B cell (primary cell): Measurements from ENCODE around the gene ZNF425. TPM values are rescaled to one million over a fixed set of nuclear protein-coding genes. Genes with fewer than 3 reads are reported as not detected.
A peak's percentile ranks its signal among the peaks of the same experiment; 100 is the strongest.
"Not testable (repeated sequence)": the region's sequence is repeated elsewhere in the genome, so short reads cannot be mapped to it uniquely, and the experiment has no call there.

ENCODE experiments used
- ATAC-seq: fragments of 200-7000 bp; cut with Tn5 transposase; one replicate; pipeline ENCODE4 v1.10.0; 2021; ENCODE audit warnings: low read depth, mild to moderate bottlenecking, moderate number of reproducible peaks, moderate library complexity
- CTCF ChIA-PET: fragments of 350-600 bp; sonication (Branson Sonifier 250); formaldehyde crosslinking; loops from one replicate; lab custom pipeline; 2021; ENCODE audit warnings: antibody characterized with exemption, inconsistent platforms; lab: Charles Lee
- POLR2A ChIA-PET: fragments of 350-600 bp; sonication (Branson Sonifier 250); formaldehyde crosslinking; loops from one replicate; lab custom pipeline; 2021; ENCODE audit warnings: antibody characterized with exemption; lab: Charles Lee
- DNase-seq: peaks from one replicate; pipeline ENCODE4 v3.0.0; 2013
- H2AFZ ChIP-seq: 2 replicates; pipeline ENCODE4 v1.6.1; 2012; ENCODE audit warnings: mild to moderate bottlenecking, low read depth, low read length; ENCODE audit not compliant: insufficient read depth, poor library complexity, severe bottlenecking
- H3K27ac ChIP-seq, 2 donors: 1 replicate in 1 of 2; 2 replicates in 1 of 2; pipeline ENCODE4 v1.5.1; 2012 to 2013; ENCODE audit warnings: low read length in 2 of 2, mild to moderate bottlenecking in 2 of 2, moderate library complexity in 1 of 2
- H3K27me3 ChIP-seq, 4 experiments: fragments of 200-600 bp in 1 of 4; sonication (generic) in 1 of 4; replicated peaks in 1 of 4; 1 replicate in 2 of 4; 2 replicates in 2 of 4; pipeline versions ENCODE4 v1.6.1 to v1.7.0; 2013 to 2016; ENCODE audit warnings: low read length in 3 of 4, mild to moderate bottlenecking in 2 of 4, mixed read lengths in 1 of 4, moderate library complexity in 1 of 4; ENCODE audit not compliant: insufficient read depth in 4 of 4, control insufficient read depth in 3 of 4; ENCODE audit errors: control extremely low read depth in 1 of 4
- H3K36me3 ChIP-seq, 2 experiments: replicated peaks in 1 of 2; 1 replicate in 1 of 2; 2 replicates in 1 of 2; pipeline versions ENCODE4 v1.6.1 to v1.7.1; 2013; ENCODE audit warnings: low read length in 1 of 2; ENCODE audit not compliant: insufficient read depth in 2 of 2, control insufficient read depth in 1 of 2; ENCODE audit errors: control extremely low read depth in 1 of 2, extremely low read depth in 1 of 2
- H3K4me1 ChIP-seq, 2 donors: fragments of 200-600 bp in 1 of 2; sonication (generic) in 1 of 2; 1 replicate in 1 of 2; 2 replicates in 1 of 2; pipeline versions ENCODE4 v1.5.1 to v1.6.1; 2013 to 2017; ENCODE audit warnings: low read length in 2 of 2; ENCODE audit not compliant: control insufficient read depth in 2 of 2, insufficient read depth in 2 of 2
- H3K4me2 ChIP-seq: replicated peaks from 2 replicates; pipeline ENCODE3; 2012; ENCODE audit warnings: mild to moderate bottlenecking, low read depth, low read length; ENCODE audit not compliant: poor library complexity, severe bottlenecking
- H3K4me3 ChIP-seq, 5 experiments: fragments of 200-600 bp in 1 of 5; sonication (generic) in 1 of 5; 1 replicate in 3 of 5; 2 replicates in 2 of 5; pipeline versions ENCODE4 v1.5.1 to v1.7.0; 2011 to 2016; ENCODE audit warnings: low read length in 4 of 5, mild to moderate bottlenecking in 4 of 5, low read depth in 2 of 5, control low read depth in 1 of 5, moderate library complexity in 1 of 5; ENCODE audit not compliant: insufficient read depth in 1 of 5; ENCODE audit errors: control extremely low read depth in 1 of 5, extremely low read depth in 1 of 5
- H3K79me2 ChIP-seq: fragments of 200-600 bp; sonication (generic); one replicate; pipeline ENCODE4 v1.6.0; 2016; ENCODE audit warnings: low read length; ENCODE audit not compliant: control insufficient read depth, insufficient read depth
- H3K9ac ChIP-seq: fragments of 200-600 bp; sonication (generic); 2 replicates; pipeline ENCODE4 v1.6.1; 2017; ENCODE audit warnings: mild to moderate bottlenecking, low read length, moderate library complexity
- H3K9me3 ChIP-seq, 3 donors: one replicate each; pipeline versions ENCODE4 v1.6.1 to v1.7.1; 2013; ENCODE audit warnings: low read length in 2 of 3; ENCODE audit not compliant: control insufficient read depth in 2 of 3, insufficient read depth in 1 of 3; ENCODE audit errors: control extremely low read depth in 1 of 3
- H4K20me1 ChIP-seq: 2 replicates; pipeline ENCODE4 v1.6.0; 2012; ENCODE audit warnings: mild to moderate bottlenecking, low read length; ENCODE audit not compliant: insufficient read depth, control insufficient read depth, poor library complexity, severe bottlenecking
- H3K27ac Mint-ChIP-seq: one replicate; pipeline ENCODE4 v1.8.0; 2021; ENCODE audit warnings: mixed read lengths
- H3K27me3 Mint-ChIP-seq: one replicate; pipeline ENCODE4 v1.8.0; 2021; ENCODE audit warnings: mixed read lengths
- H3K4me1 Mint-ChIP-seq: one replicate; pipeline ENCODE4 v1.8.0; 2021; ENCODE audit warnings: mixed read lengths
- H3K4me3 Mint-ChIP-seq: one replicate; pipeline ENCODE4 v1.8.0; 2021; ENCODE audit warnings: mixed read lengths
- H3K9me3 Mint-ChIP-seq: one replicate; pipeline ENCODE4 v1.8.0; 2022; ENCODE audit warnings: mixed read lengths; ENCODE audit not compliant: insufficient read depth
- CTCF ChIP-seq: fragments of 200-600 bp; IDR thresholded peaks from one replicate; pipeline ENCODE4 v1.8.0; 2022; ENCODE audit warnings: antibody characterized with exemption, mild to moderate bottlenecking
- EZH2 ChIP-seq: IDR thresholded peaks from 2 replicates; pipeline ENCODE4 v1.6.1; 2012; ENCODE audit warnings: borderline replicate concordance, low read depth, mild to moderate bottlenecking, moderate library complexity, low read length; ENCODE audit not compliant: insufficient read depth, poor library complexity, severe bottlenecking
- WGBS: methylation state at CpG from one replicate; pipeline ENCODE4 v1.1.5; 2013; ENCODE audit warnings: missing lambda C conversion rate; ENCODE audit not compliant: insufficient coverage; 5-methylcytosine and 5-hydroxymethylcytosine counted together
- intact Hi-C: fragments of 100-400 bp; cut with micrococcal nuclease; formaldehyde crosslinking; loops from one replicate; pipeline ENCODE4 v1.10.0; 2022
- polyA plus RNA-seq: library from polyadenylated mRNA; depleted of rRNA; stranded (reverse); fragments of >200 nt; gene quantifications from 2 replicates; pipeline ENCODE4 v1.2.3, GENCODE V29; 2012
- total RNA-seq, 2 donors: library from RNA; stranded (reverse); fragments of 120-200 nt in 1 of 2; gene quantifications; 1 replicate in 1 of 2; 2 replicates in 1 of 2; pipeline versions ENCODE4 v1.2.3 to v1.2.4, GENCODE V29; 2013 to 2022

ZNF425 gene
- total and polyA plus RNA-seq, 2 donors (not counting 1 experiment from before 2014, with no cell fraction given), result 0.48 to 3.3 TPM

GRCh38 chr7:149063476-149063875, 62.6 kb downstream of the ZNF425 start:
- POLR2A ChIA-PET, result no interaction called here
- no peak overlapping the region for H2AFZ ChIP-seq
- H4K20me1 ChIP-seq, result no peaks in the 10 kb centered on the region
- H3K27me3 Mint-ChIP-seq, result no peaks in the 10 kb centered on the region
- no peaks in the 10 kb centered on the region for H3K79me2 ChIP-seq
- no peaks in the 10 kb centered on the region for H3K9me3 ChIP-seq
- peak overlapping the region; percentile 24 for H3K4me3 Mint-ChIP-seq
- no peak overlapping the region for H3K4me2 ChIP-seq
- H3K4me1 Mint-ChIP-seq, result peaks cover 12% of the 10 kb centered on the region
- DNase-seq, result no peak
- H3K27ac Mint-ChIP-seq, result no peak overlapping the region
- no peaks in the 10 kb centered on the region for H3K27me3 ChIP-seq
- CTCF ChIA-PET, result interaction anchor here (0.9 kb wide), 1 partner anchor 58 kb away, joined by 4 read pairs; no protein-coding TSS in a partner anchor
- H3K9ac ChIP-seq, result no peak overlapping the region
- H3K27ac ChIP-seq, result no peak overlapping the region
- TF ChIP-seq EZH2, result no peak
- no peak for TF ChIP-seq CTCF
- H3K9me3 Mint-ChIP-seq, result no peaks in the 10 kb centered on the region
- no peaks in the 10 kb centered on the region for H3K36me3 ChIP-seq
- no peak for ATAC-seq
- intact Hi-C loops, result no loop called here
- H3K4me1 ChIP-seq, result peaks cover 0 to 12% of the 10 kb centered on the region in 2 donors
- H3K4me3 ChIP-seq, result no peak overlapping the region

GRCh38 chr7:149062217-149062899, 63.8 kb downstream of the ZNF425 start:
- H3K27me3 Mint-ChIP-seq, H3K4me2 ChIP-seq, H3K4me3 Mint-ChIP-seq, DNase-seq, H3K27me3 ChIP-seq, H4K20me1 ChIP-seq, H3K9me3 Mint-ChIP-seq, H3K4me1 Mint-ChIP-seq, H3K9me3 ChIP-seq, H2AFZ ChIP-seq, ATAC-seq, H3K4me3 ChIP-seq, H3K36me3 ChIP-seq, H3K27ac ChIP-seq, intact Hi-C loops, H3K9ac ChIP-seq, H3K79me2 ChIP-seq: not testable (repeated sequence)
- WGBS, result 63% methylated on average over 5 of the region's 10 CpGs
- ChIA-PET CTCF (interaction anchor here (0.7 kb wide), 2 partner anchors 13 to 57 kb away, joined by 3 to 5 read pairs; no protein-coding TSS in a partner anchor), POLR2A (interaction anchor here (0.8 kb wide), 1 partner anchor 179 kb away, joined by 7 read pairs; the partner anchor contains the start of gene EZH2)
- H3K27ac Mint-ChIP-seq, result peak overlapping the region; percentile 41
- peaks cover 0 to 12% of the 10 kb centered on the region in 2 donors for H3K4me1 ChIP-seq
